Measurements from ENCODE around the gene EHMT1. TPM values are rescaled to one million over a fixed set of nuclear protein-coding genes. Genes with fewer than 3 reads are reported as not detected.

EHMT1 gene
- total and polyA plus RNA-seq, 2 of the 8 experiments (the other 6 are each of a cell fraction or from before 2014, with no cell fraction given), result 95.7 to 163 TPM

DNA sequence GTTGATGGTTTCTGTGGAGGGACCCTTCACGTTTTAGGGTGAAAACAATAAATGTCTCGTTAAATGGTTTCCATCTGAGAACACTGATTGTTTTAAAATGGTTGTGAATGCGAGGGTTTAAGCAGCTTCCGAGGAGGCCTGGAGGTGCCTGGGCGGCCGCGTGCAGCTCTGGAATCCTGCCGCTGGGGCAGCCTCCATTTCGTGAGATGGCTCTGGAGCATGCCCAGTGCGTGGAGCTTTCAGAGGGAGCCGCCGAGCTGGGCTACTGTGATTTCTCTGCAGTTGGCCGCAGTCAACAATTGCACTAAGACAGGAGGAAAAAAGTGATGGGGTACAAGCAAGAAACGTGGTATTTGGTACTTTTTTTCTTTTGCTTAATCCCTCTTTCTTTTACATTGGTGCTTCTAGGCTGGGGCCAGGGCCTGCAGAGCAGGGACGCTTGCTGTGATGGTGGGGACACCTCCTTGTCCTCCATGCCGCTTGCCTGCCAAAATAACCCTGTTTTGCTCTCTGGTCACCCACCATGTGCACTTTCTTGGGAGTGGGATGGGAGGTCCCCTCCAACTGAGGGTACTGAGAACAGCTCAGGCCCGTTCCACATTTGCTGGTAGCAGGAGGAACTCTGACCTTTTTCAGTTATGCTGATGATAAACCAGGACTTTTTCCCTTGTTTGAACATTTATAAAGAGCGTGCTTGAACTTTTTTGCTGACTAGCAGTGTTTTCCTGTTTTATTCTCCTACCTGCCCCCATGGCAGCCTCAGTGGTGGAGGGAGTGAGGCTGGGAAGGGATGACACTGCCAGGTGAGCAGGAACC lies 47.1 kb downstream of the EHMT1 start:
- Histone ChIP-seq H4K8ac (ENCODE audit: extremely low read depth, insufficient read depth, low read length) (peak overlapping the region; percentile 45; the same call in 1 of the 2 replicates), H2BK20ac (ENCODE audit: low read length) (peak overlapping the region; percentile 99), H3K9ac (replicated peaks in 1 of 4; ENCODE audit: extremely low read depth in 1 of 4, low read depth in 3 of 4, low read length in 3 of 4) (peak overlapping the region in 3 of 4 experiments; percentile 16 to 50 (median 35); a peak in 5 of 7 replicates), H3K79me1 (ENCODE audit: low read depth, low read length) (peaks cover 14% of the 10 kb centered on the region), H3K23me2 (ENCODE audit: low read depth, low read length) (peaks cover 9% of the 10 kb centered on the region; the same call in 1 of the 2 replicates), H4K5ac (ENCODE audit: insufficient read length, low read depth, low read length) (peak overlapping the region; percentile 80), H2BK5ac (ENCODE audit: low read depth, low read length) (peak overlapping the region; percentile 98), H3K36me3 (ENCODE audit: control insufficient read depth in 2 of 4, insufficient read depth in 4 of 4, low read length in 3 of 4) (peaks cover 0 to 2% (median 0%) of the 10 kb centered on the region in 4 experiments; a peak in 1 of 8 replicates), H3K27ac (ENCODE audit: low read depth, low read length) (peak overlapping the region; percentile 87), H3K18ac (ENCODE audit: extremely low read depth, low read length) (peak overlapping the region; percentile 99), H3K4me3 (ENCODE audit: extremely low read depth in 1 of 4, insufficient read depth in 2 of 4, low read depth in 3 of 4, low read length in 4 of 4) (peak overlapping the region in 2 of 4 experiments; percentile 10 to 41; a peak in 3 of 8 replicates), H3K79me2 (ENCODE audit: control insufficient read depth in 1 of 2, insufficient read depth in 2 of 2, low read length in 2 of 2) (peaks cover 8 to 91% of the 10 kb centered on the region in 2 experiments), H2AFZ (ENCODE audit: low read length) (no peak overlapping the region), H3K56ac (replicated peaks; ENCODE audit: insufficient read length, low read depth, low read length) (peak overlapping the region; percentile 46), H3K9me3 (ENCODE audit: insufficient read depth in 2 of 2, low read depth in 1 of 2, low read length in 1 of 2) (no peaks in the 10 kb centered on the region), H3K27me3 (replicated peaks in 1 of 4; ENCODE audit: control insufficient read depth in 3 of 4, extremely low read depth in 1 of 4, insufficient read depth in 3 of 4, low read length in 3 of 4) (no peaks in the 10 kb centered on the region), H3K14ac (ENCODE audit: insufficient read length) (no peak overlapping the region), H3K4me2 (ENCODE audit: insufficient read depth in 1 of 2, low read depth in 2 of 2, low read length in 2 of 2) (peak overlapping the region; percentile 63 to 91), H3K23ac (ENCODE audit: insufficient read length) (no peak overlapping the region), H2BK12ac (ENCODE audit: low read depth, low read length) (peak overlapping the region; percentile 100), H2AK5ac (ENCODE audit: low read depth, low read length) (peak overlapping the region; percentile 99), H3K4ac (replicated peaks; ENCODE audit: insufficient read length, low read depth, low read length) (peak overlapping the region; percentile 82), H3K4me1 (replicated peaks in 1 of 4; ENCODE audit: control insufficient read depth in 3 of 4, insufficient read depth in 4 of 4, low read length in 3 of 4) (peaks cover 26 to 61% (median 45%) of the 10 kb centered on the region in 4 experiments), H2BK15ac (ENCODE audit: low read length) (peak overlapping the region; percentile 24; the same call in 1 of the 2 replicates), H2BK120ac (replicated peaks; ENCODE audit: low read depth, low read length) (peak overlapping the region; percentile 93), H4K20me1 (replicated peaks in 1 of 2; ENCODE audit: control insufficient read depth in 1 of 2, insufficient read depth in 2 of 2, low read length in 2 of 2) (peaks cover 0 to 2% of the 10 kb centered on the region in 2 experiments), H4K91ac (replicated peaks; ENCODE audit: insufficient read length, low read length) (peak overlapping the region; percentile 99)
- no peak for FAIRE-seq
- ChIA-PET CTCF (ENCODE audit: partially characterized antibody) (interaction anchor here (0.6 to 3.1 kb wide), 16 partner anchors 8 to 486 kb away, joined by 3 to 11 read pairs (median 3); no protein-coding TSS in a partner anchor), POLR2A (ENCODE audit: partially characterized antibody) (interaction anchor here (0.8 to 4.3 kb wide), 18 partner anchors 8 to 253 kb away, joined by 3 to 26 read pairs (median 4); partner anchors contain the start of genes EHMT1 and ZMYND19)
- 68% methylated on average over 18 of the region's 18 CpGs; no CpG with 5 or more reads in 1 of the 2 experiments for WGBS, 2 experiments (ENCODE audit: extremely low coverage in 1 of 2, insufficient coverage in 1 of 2, insufficient read length in 1 of 2, insufficient replicate concordance in 2 of 2, low coverage in 1 of 2, low lambda C conversion rate in 2 of 2, missing lambda C conversion rate in 1 of 2)
- DNase-seq (ENCODE audit: low read depth in 1 of 2, low spot score in 2 of 2), result no peak
- peak; percentile 21; the same call in 1 of the 2 replicates for TF ChIP-seq NRF1 (IDR thresholded peaks at IDR 0.05; ENCODE audit: low read depth, low read length)
- no peak for TF ChIP-seq ZNF274 (IDR thresholded peaks at IDR 0.05; ENCODE audit: borderline replicate concordance, extremely low read depth, low read length)
- TF ChIP-seq RFX5 (IDR thresholded peaks at IDR 0.05; ENCODE audit: borderline replicate concordance, low read depth, low read length), result no peak
- TF ChIP-seq, protein P1, sequence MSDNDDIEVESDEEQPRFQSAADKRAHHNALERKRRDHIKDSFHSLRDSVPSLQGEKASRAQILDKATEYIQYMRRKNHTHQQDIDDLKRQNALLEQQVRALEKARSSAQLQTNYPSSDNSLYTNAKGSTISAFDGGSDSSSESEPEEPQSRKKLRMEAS (IDR thresholded peaks at IDR 0.05), result peak; percentile 85
- TF ChIP-seq BACH1 (IDR thresholded peaks at IDR 0.05; ENCODE audit: low read length), result no peak
- TF ChIP-seq, protein P2, sequence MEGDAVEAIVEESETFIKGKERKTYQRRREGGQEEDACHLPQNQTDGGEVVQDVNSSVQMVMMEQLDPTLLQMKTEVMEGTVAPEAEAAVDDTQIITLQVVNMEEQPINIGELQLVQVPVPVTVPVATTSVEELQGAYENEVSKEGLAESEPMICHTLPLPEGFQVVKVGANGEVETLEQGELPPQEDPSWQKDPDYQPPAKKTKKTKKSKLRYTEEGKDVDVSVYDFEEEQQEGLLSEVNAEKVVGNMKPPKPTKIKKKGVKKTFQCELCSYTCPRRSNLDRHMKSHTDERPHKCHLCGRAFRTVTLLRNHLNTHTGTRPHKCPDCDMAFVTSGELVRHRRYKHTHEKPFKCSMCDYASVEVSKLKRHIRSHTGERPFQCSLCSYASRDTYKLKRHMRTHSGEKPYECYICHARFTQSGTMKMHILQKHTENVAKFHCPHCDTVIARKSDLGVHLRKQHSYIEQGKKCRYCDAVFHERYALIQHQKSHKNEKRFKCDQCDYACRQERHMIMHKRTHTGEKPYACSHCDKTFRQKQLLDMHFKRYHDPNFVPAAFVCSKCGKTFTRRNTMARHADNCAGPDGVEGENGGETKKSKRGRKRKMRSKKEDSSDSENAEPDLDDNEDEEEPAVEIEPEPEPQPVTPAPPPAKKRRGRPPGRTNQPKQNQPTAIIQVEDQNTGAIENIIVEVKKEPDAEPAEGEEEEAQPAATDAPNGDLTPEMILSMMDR (IDR thresholded peaks at IDR 0.05; ENCODE audit: control extremely low read depth in 1 of 3, insufficient read depth in 1 of 3, low read depth in 1 of 3, low read length in 3 of 3), result peak in 2 of 3 experiments; percentile 16 to 23; a peak in 2 of 4 replicates
- no peak for TF ChIP-seq CTBP2 (IDR thresholded peaks at IDR 0.05; ENCODE audit: borderline replicate concordance, insufficient read depth, insufficient read length, low read length)

Data from H1 (cell line).